Stimulated activated CD8-positive, alpha-beta memory T cell treated with anti-CD3 and anti-CD28 coated beads, Interleukin-15, amount 100 ng/mL, for 1 hour (primary cell): Measurements from ENCODE around the gene LSM10.

Source experiments
- DNase-seq: peaks from one replicate; pipeline ENCODE4 v3.0.0-alpha.2; 2020; ENCODE audit warnings: low read depth

LSM10 gene

DNA sequence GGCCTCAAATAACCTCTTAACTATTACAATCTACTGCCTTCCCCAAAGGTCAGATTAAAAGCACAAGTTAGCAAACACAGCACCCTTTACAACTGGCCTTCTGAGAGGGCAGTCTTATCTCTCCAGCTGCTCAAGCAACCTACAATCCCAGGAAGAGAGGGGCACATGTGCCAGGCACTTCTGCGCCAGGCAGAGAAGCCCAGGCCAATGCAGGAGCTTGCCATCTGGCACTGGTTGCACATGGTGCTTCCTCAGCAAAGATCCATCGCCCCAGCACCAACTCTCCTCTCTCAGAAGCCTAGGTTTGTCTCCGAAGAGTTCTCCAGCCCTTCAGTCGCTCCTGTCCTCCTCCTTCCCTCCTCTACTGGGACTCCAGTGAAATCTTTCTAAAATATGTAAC lies 14.5 kb downstream of the LSM10 start:
- no peak for DNase-seq

DNA sequence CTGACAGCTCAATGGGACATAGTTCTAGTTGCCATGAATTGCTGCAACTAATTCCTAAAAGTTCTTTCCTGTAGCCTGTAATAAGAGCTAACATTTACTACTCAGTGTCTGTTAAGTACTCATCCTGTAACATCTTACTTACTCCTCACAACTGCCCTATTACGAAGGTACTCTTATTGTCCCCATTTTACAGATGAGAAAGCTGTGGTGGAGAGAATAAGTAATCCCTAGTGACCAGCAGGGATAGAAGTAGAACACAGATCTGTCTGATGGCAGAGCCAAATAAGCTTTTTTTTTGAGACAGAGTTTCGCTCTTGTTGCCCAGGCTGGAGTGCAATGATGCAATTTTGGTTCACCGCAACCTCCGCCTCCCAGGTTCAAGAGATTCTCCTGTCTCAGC lies 15.0 kb downstream of the LSM10 start:
- no peak for DNase-seq

DNA sequence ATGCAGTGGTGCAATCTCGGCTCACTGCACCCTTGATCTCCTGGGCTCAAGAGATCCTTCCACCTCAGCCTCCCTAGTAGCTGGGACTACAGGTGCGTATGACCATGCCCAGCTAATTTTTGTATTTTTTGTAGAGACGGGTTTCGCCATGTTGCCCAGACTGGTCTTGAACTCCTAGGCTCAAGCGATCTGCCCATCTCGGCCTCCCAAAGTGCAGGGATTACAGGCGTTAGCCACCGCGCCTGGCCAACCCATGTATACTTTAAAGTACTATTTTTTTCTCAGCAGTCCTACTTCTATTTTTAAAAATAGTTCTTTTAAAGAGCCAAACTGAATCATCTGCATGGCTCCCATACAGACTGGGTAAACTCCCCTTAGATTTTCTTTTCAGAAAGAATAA lies 15.5 kb downstream of the LSM10 start:
- DNase-seq = no peak

DNA sequence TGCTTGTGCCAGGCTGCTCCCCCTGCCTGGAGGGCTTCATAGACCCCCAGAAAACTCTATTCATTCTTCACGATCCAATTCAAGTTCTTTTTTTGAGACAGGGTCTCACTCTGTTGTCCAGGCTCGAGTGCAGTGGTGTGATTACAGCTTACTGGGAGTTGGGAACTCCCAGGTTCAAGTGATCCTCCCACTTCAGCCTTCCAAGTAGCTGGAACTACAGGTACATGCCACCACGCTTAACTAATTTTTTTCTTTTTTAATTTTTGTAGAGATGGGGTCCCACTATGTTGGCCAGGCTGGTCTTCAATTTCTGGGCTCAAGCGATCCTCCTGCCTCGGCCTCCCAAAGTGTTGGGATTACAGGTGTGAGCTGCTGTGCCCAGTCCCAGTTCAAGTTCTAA lies 16.3 kb downstream of the LSM10 start:
- no peak for DNase-seq

DNA sequence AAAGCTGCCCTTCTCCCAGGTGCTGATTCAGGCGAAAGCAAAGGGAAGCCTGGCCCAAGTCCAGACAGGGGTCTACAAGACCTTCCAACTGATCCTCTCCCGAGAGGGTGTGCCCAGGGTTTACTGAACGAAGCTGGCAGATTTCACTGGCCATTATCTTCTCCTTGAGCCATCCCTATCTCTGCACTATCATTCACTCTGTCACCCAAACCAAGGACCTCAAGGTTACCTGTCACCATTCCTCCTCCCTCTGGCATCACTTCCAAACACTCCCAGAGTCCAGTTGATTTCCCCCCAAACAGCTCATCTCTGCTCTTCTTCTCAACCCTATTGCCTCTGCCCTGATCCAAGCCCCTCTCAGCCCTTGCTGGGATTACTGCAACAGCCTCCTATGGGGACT lies 16.9 kb downstream of the LSM10 start:
- no peak for DNase-seq

DNA sequence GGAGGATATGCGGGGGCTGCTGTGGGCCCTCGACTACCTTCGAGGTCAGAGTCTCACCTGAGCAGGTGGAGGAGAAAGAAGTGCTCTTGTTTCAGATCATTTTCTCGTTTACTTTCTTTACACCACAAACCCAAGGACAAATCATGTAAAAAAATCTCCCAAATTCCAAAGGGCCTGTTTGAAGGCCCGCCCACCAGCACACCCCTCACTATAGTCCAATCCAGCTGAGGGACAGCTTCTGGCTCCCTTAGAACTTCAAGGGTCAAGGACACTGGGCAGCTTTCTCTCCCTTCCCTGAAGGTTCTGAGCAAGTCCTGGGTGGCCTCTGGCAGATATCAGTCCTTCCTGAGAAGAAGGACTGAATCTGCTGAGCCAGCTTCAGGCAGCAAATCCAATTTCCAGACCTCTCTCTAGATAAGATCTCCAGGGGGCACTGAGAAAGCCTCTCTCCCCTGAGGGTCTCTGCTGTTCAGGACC lies 17.5 kb downstream of the LSM10 start:
- DNase-seq = no peak

DNA sequence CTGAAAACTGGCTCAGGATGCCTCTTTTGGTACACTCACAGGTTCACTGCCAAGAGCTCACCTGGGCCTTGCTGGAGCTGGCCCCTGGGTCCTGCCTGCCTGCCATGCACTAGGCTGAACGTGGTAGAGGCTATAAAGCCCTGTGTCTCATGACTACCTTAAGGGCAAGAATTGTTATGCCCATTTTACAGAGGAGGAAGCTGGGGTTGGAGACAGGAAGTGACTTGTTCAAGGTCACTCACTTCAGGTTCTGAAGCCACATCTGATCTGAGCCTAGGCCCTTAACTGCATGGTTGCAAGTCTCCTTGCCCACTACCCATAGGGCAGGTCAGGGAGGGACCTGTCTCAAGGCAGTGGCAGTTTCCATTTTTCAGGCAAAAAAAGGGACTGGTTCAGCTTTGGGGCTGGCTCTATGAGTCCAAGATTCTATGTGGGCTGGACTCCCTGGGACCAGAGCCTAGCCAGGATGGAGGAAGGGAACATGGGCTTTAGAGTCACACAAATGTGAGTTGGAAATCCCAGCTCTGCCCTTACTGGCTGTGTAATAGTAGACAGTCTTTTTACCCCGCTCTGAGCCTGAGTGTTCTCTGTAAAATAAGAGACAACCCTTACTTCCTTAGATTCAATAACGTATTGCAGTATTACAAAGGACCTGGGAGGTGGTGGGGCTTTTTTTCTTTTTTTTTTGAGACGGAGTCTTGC lies 19.8 kb downstream of the LSM10 start:
- DNase-seq = no peak

DNA sequence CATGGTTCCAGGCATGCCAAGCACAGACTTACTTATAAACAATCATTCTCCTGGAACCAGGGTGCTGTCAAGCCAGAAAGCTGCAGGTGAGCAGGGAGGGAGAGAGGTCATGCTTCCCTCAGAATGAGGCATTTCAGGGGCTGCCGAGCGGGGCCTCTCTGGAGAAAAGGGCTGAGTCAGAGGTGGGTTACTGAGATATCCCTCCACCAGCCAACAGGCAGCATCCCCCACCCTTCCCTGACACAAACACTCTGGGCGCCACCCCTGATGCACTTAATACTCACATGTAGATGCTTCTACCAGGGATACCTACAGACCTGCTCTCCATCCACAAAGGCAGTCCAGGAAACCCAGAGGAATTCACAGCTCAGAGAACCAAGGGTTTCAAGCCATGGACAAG lies 25.1 kb downstream of the LSM10 start:
- no peak for DNase-seq

DNA sequence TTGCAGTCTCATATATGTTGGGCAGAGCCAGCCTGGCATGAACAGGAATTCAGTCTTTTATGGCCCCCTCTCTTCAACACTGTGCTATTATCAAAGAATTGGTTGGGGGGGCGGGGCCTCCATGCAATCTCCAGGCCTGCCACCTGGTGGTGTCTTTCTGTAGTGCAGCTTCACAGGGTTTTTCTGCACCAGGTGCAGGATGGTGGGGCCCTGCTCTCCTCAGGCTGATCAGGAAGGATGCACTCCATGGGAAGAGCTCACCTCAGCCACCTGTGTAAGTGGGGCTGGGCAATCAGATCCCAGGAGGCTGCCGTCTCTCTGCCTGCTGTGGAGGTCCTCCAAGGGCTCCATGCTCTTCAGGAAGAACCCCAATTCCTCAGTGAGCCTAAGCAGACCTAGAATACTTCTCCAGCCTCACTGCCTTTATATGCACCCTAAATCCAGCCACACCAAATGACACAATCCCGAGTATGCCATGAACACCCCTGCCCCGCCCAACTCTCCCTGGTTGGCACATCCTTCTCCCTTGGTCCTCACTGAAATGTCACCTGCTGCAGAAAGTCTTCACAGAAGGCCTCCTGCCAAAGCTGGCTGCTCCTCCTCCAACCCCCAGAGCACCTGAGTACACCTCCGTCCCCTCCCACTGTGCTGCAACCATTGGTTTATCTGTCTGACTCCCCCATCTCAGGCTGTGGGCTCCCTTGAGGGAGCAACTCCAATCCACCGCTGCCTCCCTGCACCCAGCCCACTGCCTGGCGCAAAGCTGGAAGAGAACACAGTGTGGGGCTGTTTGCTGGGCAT lies 28.4 kb downstream of the LSM10 start:
- DNase-seq = peak; percentile 80

DNA sequence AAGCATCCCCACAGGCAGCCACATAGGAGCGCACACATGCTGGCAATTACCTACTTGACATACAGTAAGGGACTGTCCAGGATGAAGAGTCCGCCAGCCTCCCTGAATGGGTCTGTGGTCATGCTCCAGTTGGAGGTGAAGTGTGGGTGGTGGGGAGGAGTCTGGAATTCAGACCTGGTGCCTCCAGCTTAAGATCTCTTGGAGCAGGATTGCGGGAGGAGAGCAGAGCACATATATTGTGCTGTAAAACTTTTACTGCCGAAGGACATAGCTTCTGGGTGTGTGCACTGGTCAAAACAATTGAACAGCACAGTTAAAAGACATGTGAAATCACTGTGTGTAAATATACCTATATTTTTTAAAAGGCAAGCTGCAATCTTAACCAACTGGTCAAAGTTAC lies 29.9 kb downstream of the LSM10 start:
- DNase-seq = no peak

DNA sequence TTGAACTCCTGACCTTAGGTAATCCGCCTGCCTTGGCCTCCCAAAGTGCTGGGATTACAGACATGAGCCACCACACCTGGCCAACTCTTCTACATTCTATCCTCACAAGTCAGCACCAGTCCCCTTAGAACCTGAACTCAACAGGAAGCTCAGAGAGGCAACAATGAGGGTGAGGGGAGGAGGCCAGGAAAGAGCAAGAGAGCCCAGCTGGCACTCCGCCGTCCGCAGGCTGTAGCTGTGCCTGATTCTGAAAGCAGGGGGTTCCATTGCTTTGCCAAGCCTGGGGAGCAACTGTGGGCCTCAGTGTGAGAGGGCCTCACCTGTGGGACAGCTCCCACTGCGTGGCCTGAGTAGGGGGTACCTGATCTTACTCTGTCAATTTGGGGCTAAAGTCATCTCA lies 30.6 kb downstream of the LSM10 start:
- no peak for DNase-seq

DNA sequence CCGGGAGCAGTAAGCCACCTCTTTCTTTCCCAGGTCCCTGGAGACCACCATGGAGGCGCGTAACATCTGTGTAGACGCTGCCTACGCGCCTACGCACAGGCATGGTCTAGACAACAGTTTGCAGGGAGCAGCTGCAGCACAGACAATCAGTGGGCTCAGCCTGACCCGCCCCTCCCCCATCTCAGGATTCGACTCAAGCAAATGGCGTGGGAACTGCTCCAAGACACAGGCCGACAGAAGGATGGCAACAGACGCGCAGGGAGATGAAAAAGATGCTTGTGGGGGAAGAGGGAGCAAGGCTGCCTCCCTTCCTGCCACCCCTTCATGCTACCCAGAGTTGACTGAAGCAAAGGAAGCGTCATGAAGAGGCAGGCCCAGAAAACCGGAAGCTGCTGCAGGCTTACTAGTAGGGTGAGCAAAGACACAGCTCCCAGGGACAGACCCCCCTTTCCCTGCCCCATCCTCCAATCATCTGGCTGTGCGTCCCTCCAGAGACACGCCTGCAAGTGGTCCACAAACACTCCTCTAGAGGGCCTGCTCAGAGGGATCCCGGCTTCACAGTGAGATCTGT lies 31.5 kb downstream of the LSM10 start:
- DNase-seq = peak; percentile 23

DNA sequence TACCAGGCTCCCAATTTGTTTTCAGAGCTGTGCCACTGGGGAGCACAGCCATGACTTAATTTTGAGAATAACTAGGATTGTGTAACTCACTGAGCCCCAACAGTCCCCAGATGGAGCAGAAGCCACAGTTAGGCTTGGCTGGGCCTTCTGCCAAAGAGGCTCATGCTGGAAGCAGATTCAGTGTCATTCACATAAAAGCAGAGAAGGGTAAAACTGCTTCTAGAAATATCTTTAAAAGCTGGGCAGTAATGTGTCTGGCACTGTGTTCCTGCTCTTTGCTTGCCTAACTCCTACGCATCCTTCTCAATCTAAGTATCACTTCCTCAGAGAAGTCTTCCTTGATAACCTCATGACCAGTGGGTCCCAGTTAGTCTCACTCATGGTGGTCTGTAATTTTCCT lies 32.3 kb downstream of the LSM10 start:
- DNase-seq = no peak

DNA sequence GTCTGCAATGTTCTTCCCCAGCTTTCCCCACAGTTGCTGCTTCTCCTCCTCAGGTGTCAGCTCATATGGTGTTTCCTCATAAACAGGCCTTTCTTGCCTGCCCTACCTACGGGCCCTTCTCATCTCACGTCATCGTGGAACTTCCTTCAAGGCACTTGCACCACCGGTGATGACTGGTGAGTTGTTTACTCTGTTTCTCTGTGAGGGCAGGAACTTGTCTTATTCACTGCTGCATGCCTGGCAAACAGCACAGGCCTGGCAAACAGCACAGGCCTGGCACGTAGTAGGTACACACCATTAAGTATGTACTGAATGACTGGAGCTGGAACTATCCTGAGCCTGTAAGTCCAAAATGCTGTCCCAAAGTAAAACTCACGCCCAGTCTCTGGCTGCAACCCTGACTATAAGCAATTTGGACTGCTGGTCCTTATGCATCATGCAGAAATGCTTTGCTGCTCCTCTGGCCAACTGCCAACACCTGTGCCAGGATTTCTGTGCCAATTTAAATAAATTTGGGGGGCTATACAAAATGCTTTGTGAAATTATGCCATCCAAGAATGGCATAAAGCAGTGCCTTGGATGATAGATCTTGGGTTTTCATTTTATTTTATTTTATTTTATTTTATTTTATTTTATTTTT lies 37.7 kb downstream of the LSM10 start:
- no peak for DNase-seq

DNA sequence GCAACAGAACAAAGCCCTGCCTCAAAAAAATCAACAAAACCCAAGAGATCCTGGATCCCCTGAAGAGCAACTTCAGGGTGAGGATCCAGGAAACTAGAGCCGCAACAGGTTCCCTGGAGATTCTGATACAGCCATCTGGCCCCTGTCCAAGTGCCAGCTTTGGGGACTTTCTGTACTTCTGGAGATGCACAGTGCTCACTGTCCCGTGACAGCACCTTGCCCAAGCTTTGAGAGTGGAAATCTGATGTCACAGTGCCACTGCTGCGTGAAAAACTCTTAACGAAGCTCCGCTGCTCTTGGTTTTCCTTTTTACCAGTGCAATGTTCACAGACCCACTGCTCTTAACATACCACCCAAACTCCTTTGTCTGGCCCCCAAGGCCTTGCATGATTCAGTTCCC lies 38.3 kb downstream of the LSM10 start:
- no peak for DNase-seq

DNA sequence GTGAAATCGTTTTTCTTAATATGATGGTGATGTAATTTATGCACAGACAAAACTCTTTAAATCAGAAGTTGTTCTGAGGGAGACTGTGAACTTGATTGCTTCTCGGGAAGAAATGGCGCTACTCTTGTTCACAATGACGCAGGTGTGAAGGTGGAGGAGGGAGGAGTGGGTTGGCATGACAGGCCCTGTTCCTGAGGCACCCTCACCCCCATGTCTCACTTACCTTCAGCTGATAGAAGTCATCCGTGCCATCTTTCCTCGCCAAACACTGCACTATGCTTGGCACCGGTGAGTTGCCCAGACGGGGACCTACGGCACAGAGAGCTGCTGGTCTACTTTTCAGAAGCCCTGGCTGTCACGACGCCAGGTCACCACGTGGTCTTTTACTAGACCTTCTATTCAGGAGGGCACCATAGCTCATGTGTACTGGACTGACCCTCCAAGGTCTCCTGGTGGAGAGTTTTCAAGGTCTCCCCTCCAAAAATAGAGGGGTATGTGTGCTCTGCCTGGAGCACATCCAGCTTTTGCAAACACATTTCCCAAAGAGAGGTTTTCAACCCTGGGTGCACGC lies 39.1 kb downstream of the LSM10 start:
- DNase-seq = no peak

DNA sequence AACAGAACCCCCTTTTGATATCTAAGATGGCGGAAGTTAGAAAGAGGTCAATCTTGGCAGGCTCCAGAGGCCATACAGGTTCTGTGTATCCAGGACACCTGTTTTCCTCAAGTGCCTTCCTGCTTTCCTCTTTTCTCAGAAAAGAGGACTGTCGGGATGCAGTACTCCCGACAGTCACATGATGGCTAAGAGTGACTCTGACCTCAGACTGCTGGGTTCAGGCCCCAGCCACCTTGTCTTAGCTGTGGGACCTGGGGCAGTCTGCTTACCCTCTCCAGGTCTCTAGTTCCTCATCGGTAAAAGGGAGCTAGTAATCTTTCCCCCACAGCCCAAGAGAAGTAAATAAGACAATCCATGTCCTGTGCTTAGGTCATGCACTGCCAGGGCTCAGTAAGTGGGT lies 41.9 kb downstream of the LSM10 start:
- DNase-seq = no peak

DNA sequence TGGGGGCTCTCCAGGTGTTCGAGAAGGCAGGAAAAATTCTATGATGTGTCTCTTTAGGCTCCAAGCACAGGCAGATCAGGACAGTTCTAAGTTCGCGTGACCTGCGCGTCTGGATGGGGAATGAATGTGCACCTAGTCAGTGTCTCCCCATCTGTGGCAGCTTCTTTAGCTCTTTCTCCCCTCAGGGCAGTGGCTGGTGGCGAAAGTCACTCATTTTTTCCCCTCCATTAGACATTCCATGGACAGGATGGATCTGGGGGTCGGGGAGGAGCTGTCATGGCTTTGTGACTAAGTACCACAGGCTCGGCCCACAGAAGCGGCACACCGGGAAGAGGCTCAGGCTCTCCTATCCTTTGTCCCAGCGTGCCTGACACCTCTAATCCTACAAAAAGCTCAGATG lies 43.2 kb downstream of the LSM10 start:
- no peak for DNase-seq

DNA sequence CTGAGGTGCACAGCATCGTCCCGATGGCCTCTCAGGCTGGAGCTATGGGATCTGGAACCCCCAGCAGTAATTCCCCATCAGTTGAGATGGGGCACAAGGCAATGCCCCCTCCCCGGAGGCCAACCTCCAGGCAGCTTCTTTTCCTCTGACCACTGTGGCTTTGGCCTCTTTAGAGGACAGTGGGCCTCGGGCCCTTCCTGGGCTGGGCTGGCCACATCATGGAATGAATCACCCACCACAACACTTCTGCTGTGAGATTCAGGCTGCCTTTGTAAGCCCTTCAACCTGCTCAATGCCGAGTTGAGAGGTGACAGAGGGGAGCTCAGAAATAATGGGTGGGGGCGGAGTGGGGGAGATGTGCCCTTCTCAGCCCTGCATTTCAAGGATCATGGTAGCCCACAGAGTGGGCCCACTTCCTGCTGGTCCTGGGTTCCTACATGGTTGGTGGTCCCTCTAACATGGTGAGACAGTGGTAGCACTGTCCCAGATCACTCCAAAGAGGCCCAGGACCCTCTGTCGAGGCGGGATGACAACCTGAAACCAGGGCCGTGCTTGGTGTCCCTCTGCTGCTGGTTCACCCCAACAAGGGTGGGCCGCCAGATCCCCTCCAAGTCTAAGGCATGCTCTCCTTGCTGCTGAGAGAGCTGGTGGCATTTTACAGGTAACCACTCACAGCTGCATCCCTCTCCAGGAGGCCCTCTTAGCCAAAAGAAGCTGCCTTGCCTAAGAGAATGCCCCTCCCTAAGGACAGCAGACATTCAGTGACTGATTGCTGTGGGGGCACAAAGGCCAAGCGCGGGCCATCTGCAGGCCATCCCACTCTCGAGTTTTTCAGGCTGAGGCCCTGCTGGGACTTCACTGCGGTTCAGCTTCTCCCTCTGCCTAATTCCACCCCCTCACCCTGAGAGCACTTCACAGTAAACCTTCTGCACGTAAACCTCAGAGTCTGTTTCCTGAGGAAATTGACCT lies 44.5 kb downstream of the LSM10 start:
- DNase-seq = no peak

DNA sequence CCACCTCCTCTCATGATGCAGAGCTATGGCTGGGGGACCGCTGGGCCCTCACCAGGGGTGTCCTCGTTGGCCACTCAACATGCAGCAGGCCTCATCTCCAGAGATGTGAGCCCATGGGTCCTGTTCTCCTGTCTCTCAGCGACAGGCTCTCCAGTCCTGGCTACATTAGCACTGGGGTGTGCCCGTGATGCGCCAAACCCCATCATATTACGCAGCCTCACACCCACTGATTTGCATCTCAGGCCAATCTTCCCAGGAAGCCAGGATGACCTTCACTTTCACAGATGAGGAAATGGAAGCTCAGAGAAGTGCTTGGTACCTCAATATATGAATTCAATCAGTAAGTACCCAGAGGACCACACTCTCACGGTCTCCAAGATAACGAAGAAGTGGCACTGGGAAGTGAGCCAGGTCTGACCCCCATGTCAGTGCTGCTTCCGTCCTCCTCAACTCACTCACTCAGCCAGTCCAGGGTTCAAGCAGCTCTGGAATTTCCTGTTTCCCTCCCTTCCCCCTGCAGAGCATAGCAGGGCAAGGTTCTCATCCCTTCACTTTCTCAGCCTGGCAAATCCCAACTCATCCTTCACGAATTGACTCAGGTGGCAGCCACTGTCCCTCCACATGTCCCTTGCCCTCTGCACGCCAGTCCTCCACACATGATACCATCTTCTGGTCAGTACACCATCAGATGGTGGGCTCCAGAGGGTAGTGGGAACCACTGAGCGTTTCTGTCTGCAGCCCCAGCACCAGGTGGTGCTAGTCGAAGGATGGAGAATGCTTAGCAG lies 45.4 kb downstream of the LSM10 start:
- DNase-seq = no peak
